IPS-18a (cell line): ENCODE data around the gene TAPBP.
"Not testable (repeated sequence)": the region's sequence is repeated elsewhere in the genome, so short reads cannot be mapped to it uniquely, and the experiment has no call there.

ENCODE experiments used
- H3K27ac ChIP-seq: one replicate; pipeline ENCODE4 v1.5.1; 2013; ENCODE audit warnings: low read length
- H3K27me3 ChIP-seq: one replicate; pipeline ENCODE4 v1.6.1; 2013; ENCODE audit warnings: mild to moderate bottlenecking, low read length; ENCODE audit not compliant: control insufficient read depth, insufficient read depth
- H3K36me3 ChIP-seq: one replicate; pipeline ENCODE4 v1.6.1; 2013; ENCODE audit warnings: low read depth, low read length; ENCODE audit not compliant: control insufficient read depth
- H3K4me1 ChIP-seq: one replicate; pipeline ENCODE4 v1.6.1; 2013; ENCODE audit warnings: low read depth, low read length; ENCODE audit not compliant: control insufficient read depth
- H3K4me3 ChIP-seq: one replicate; pipeline ENCODE4 v1.5.1; 2013; ENCODE audit warnings: low read length
- H3K9ac ChIP-seq: one replicate; pipeline ENCODE4 v1.6.1; 2013; ENCODE audit warnings: mild to moderate bottlenecking, low read length, moderate library complexity
- H3K9me3 ChIP-seq: one replicate; pipeline ENCODE4 v1.6.1; 2013; ENCODE audit warnings: low read depth, low read length; ENCODE audit not compliant: control insufficient read depth

Gene TAPBP

DNA sequence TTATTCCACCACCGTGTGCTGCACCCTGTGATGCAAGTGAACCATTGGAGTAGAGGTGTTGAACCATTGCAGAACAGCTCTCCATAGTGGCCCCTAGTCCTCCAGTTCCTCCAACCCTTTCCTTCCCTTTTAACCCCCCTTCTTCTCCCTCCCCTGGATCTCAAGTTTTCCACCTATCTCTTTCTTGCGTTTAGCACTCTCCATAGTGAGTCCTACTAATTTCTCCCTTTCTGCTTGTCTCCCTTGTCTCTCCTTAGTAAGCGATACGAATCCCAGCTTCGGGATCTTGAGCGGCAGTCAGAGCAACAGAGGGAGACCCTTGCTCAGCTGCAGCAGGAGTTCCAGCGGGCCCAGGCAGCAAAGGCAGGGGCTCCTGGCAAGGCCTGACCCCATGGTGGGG is 23.4 kb downstream of the TAPBP start:
- peaks cover 28% of the 10 kb centered on the region for H3K36me3 ChIP-seq

DNA sequence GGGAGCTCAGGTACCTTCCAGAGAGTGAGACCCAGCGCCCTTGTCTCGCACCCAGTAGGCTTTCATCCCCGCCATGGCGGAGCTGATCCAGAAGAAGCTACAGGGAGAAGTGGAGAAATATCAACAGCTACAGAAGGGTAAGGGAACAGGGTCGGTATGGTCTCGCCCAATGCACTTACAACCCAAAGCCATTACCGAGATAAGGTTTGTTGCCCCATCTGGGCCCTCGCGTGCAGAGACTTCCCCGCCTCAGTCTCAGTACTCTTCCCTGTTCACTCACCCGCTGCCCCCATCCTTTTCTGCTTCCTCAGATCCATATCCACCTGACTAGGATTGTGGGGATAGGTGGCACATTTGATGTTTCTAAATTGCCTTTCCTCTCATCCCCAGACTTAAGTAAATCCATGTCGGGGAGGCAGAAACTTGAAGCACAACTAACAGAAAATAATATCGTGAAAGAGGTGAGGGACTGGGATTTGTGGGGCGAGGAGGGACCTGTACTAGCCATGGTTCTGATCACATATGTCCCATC is 24.0 kb downstream of the TAPBP start:
- Histone ChIP-seq H3K4me3 (peak overlapping the region; percentile 94), H3K9ac (peak overlapping the region; percentile 83), H3K9me3 (no peaks in the 10 kb centered on the region), H3K36me3 (peaks cover 29% of the 10 kb centered on the region), H3K4me1 (no peaks in the 10 kb centered on the region), H3K27me3 (no peaks in the 10 kb centered on the region), H3K27ac (peak overlapping the region; percentile 56)

More for the DNA sequence above, 23.4 kb downstream of the TAPBP start:
- no peaks in the 10 kb centered on the region for H3K4me1 ChIP-seq
- no peak overlapping the region for H3K27ac ChIP-seq
- H3K9ac ChIP-seq = peak overlapping the region; percentile 83
- peak overlapping the region; percentile 94 for H3K4me3 ChIP-seq
- H3K27me3 ChIP-seq = no peaks in the 10 kb centered on the region
- H3K9me3 ChIP-seq = no peaks in the 10 kb centered on the region

DNA sequence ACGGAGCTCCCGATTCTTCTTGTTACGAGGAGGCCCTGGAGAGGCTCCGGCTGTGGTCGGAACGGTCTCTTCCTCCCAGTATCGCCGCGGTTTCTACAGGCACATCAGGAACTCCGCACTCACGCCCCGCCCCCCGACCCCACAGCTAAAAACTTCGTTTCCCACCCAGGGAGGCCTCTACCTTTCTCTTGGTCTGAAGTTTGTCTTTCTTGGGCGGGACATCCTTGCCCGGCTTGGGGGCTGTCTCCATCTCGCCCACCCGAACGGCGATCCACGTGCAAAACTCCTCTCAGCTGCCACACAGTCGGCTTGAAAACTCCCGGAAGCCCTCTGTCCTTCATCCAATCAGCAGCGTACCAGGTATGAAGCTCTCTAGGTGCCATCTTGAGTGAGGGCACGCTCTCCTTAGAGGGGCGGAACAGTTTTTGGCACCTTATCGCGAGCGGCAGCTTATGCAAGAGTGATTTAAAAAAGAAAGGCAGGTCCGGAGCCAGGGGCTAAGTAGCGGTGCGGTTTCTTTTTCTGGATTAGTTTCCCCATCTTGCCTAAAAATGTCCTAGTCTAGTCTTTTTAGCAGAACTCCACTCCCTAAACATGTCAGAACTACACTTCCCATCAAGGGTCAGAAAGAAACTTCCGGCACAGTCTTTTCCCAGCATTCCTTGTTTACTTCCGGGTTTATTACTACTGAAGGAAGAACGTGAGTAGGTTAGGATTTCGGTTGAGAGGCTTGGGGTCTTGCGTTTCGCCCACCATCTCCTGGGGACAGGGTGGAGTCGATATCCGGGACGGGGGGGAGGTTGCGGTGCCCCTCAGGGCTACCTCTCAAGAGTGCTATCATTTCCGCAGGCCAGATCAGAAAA is 24.7 kb downstream of the TAPBP start, which contains the start of the genes PFDN6 and WDR46:
Gene PFDN6, plus strand, starts transcription at position 681 of the 863 bp plus-strand sequence. CDS start 256 bp downstream, outside the sequence.
Gene WDR46, minus strand, starts transcription at position 319 of the 863 bp plus-strand sequence. Its CDS starts 69 bp downstream, at position 250.
- Histone ChIP-seq H3K36me3 (peaks cover 35% of the 10 kb centered on the region), H3K4me1 (no peaks in the 10 kb centered on the region), H3K9me3 (no peaks in the 10 kb centered on the region), H3K27me3 (no peaks in the 10 kb centered on the region), H3K27ac (peak within 1 kb of the TSS; percentile 56), H3K9ac (peak within 1 kb of the TSS; percentile 83), H3K4me3 (peak within 1 kb of the TSS; percentile 94)

DNA sequence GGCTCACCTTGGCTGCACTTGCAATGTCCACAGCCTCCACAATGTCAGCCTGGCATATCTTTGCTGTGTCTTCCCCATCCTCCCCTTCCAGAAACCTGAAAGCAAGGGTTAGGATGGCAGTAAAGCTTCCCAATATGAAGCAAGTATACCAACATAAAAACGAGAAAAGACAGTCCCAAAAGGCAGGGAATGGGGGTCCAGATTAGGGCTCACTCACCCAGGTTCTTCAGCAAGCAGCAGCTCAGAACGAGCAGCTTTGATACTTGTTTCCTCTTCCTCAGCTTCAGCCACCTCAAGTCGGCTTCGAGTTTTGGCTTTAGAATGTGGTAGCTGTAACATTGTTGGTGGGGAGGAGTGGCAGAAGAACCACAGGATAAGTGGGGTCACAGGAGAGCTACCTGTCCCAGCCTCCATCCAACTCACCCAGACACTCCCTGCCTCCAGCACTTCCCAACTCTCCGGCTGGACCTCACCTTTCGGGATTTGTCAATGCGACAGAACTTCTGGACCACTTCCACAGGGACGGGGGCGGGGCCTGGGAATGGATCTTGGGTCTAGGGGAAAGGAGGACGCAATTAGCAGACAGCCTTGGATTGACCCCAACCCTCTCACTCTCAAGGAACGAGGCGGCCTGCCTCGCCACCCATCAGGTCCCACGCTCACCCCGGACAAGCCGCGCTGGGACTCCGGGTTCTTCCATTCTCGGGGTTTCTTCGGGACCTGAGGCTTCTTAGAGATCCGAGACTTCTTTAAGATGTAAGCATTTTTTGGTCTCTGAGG is 25.5 kb downstream of the TAPBP start:
- Histone ChIP-seq H3K27ac (no peak overlapping the region), H3K4me1 (no peaks in the 10 kb centered on the region), H3K9ac (peak overlapping the region; percentile 83), H3K27me3 (no peaks in the 10 kb centered on the region), H3K9me3 (no peaks in the 10 kb centered on the region), H3K36me3 (peaks cover 35% of the 10 kb centered on the region), H3K4me3 (peak overlapping the region; percentile 94)

DNA sequence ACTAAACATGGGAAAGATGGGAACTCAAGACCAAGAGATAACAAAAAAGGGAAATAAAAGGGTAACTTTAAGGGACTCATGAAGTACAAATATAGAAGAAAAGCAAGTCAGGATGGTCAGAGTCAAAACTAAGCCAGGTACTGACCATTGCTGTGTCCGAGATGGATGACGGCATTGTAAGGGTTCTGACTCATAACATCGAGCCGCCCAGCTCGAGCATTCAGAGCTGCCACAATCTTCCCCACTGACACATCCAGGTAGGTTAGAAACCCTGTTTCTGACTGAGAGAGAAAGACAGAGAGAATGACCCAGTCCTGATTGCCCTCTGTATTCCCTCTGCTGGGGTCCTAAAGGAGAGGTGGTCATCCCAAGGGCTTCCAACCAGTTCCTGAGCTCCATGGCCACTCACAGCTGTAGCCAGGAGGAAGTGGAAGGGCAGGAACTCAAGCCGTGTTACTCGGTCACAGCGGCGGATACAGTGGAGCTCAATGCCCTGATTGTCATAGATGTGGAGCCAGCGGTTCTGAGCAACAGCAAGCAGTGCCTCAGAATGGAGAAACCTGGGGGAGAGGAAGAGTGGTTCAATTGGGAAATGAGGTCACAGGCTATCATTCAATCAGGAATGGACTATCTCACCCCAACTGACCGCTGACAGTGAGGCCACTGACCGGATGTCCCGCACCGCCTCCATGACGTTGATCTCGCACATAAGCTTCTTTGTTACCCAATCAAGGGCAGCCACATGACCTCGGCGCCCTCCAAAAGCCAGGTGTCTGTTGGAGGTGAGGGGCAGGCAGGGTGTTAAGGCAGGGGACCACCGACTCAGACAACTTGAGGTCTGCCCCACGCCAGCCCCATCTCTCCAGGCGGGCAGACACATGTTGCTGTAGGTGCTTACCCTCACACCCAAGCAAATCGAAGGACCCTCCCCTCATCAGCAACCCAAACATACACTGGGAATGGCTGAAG is 26.6 kb downstream of the TAPBP start:
- no peak overlapping the region for H3K27ac ChIP-seq
- no peak overlapping the region for H3K9ac ChIP-seq
- H3K36me3 ChIP-seq = peaks cover 31% of the 10 kb centered on the region
- H3K4me3 ChIP-seq = no peak overlapping the region
- H3K9me3 ChIP-seq = no peaks in the 10 kb centered on the region
- H3K4me1 ChIP-seq = no peaks in the 10 kb centered on the region
- no peaks in the 10 kb centered on the region for H3K27me3 ChIP-seq

DNA sequence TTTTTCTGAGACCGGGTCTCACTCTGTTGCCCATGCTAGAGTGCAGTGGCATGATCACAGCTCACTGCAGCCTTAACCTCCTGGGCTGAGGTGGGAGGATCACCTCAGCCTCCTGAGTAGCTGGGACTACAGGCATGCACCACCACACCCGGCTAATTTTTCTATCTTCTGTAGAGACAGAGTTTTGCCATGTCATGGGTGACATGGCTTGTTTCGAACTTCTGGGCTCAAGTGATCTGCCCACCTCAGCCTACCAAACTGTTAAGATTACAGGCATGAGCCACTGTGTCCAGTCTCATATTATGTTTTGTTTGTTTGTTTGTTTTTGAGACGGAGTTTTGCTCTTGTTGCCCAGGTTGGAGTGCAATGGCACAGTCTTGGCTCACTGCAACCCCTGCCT is 28.7 kb downstream of the TAPBP start:
- H3K9ac ChIP-seq, H3K9me3 ChIP-seq, H3K4me3 ChIP-seq, H3K27ac ChIP-seq, H3K27me3 ChIP-seq, H3K4me1 ChIP-seq: not testable (repeated sequence)
- peaks cover 29% of the 10 kb centered on the region for H3K36me3 ChIP-seq

DNA sequence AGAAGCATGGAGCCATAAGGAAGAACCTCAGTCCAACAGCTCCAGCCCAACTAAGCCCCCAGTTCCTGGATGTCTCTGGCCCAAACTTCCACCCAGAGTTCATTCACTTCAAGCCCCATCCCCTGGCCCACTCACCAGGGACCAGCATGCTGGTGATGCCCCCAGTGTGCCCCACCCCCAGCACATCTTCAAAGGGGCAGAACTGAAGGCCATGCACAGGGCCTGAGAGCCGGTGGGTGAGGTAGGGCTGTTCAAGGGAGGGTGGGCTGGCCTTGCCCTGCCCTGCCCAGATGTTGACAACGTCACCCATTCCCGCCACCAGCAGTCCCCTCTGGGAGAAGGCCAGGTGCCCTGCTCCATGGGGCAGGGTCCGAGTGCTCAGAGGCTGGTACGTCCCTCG is 33.3 kb downstream of the TAPBP start:
- H3K4me1 ChIP-seq = peaks cover 3% of the 10 kb centered on the region
- no peaks in the 10 kb centered on the region for H3K27me3 ChIP-seq
- H3K27ac ChIP-seq = no peak overlapping the region
- H3K9me3 ChIP-seq = no peaks in the 10 kb centered on the region
- H3K36me3 ChIP-seq = peaks cover 34% of the 10 kb centered on the region
- H3K9ac ChIP-seq = no peak overlapping the region
- H3K4me3 ChIP-seq = no peak overlapping the region

DNA sequence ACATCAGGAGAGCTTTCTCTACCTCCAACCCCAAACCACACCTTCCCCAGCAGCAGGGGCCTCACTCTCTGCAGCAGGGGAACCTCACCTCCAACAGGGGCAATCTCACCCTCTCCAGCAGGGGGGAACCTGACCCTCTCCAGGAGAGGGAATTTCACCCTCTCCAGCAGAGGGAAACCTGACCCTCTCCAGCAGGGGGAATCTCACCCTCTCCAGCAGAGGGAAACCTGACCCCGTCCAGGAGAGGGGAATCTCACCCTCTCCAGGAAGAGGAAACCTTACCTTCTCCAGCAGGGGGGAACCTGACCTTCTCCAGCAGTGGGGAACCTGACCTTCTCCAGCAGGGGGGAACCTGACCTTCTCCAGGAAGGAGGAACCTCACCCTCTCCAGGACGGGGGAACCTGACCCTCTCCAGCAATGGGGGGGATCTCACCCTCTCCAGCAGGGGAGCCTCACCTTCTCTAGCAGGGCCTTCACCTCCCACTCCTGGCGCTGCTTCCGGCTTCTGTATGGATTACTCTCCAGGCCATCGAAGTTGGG is 33.8 kb downstream of the TAPBP start:
- Histone ChIP-seq H3K9ac (no peak overlapping the region), H3K4me1 (peaks cover 3% of the 10 kb centered on the region), H3K27me3 (no peaks in the 10 kb centered on the region), H3K4me3 (no peak overlapping the region), H3K36me3 (peaks cover 39% of the 10 kb centered on the region), H3K9me3 (no peaks in the 10 kb centered on the region), H3K27ac (no peak overlapping the region)

DNA sequence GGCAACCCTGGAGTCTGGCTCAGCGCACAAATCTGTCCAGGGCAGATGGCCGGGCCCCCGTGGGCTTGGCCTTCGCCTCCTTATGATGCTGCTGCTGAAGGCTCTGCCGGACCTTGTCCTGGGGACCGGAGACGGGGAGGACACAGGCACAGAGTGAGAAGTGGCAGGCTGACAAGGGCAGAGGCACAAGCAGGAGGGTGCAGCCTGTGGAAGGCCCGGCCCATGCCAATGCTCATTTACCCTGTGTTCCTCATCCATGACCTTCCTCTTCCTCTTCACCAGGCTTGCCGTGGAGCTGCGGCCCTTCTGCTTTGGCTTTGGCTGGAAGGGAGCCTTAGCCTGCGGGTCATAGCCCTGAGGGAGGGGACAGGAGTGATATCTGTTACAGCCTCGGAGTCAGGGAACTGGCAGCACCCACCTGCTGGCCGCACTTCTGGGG is 34.6 kb downstream of the TAPBP start:
- H3K9ac ChIP-seq = no peak overlapping the region
- H3K4me1 ChIP-seq = peaks cover 10% of the 10 kb centered on the region
- H3K4me3 ChIP-seq = no peak overlapping the region
- H3K9me3 ChIP-seq = no peaks in the 10 kb centered on the region
- H3K27me3 ChIP-seq = no peaks in the 10 kb centered on the region
- H3K27ac ChIP-seq = no peak overlapping the region
- H3K36me3 ChIP-seq = peaks cover 41% of the 10 kb centered on the region

DNA sequence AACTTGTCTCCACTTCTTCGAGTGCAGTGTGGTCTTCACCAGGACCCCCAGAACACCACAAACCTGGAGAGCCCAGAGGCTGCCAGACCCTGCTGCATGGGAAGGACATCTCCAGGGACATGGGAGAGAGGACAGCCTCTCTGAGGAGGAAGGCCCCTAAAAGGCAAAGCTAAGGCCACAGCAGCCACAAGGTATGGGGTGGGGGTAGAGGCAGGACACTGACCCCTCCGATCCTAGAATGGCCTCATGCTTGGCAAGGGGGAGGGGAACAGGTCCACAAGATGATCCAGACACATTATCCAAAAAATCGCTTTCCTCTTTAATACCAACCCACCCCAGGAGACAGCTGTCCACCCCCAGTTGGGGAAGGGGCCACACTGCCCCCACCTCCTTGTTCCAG is 35.1 kb downstream of the TAPBP start:
- H3K27me3 ChIP-seq = no peaks in the 10 kb centered on the region
- H3K4me3 ChIP-seq = no peak overlapping the region
- peaks cover 12% of the 10 kb centered on the region for H3K4me1 ChIP-seq
- no peaks in the 10 kb centered on the region for H3K9me3 ChIP-seq
- H3K27ac ChIP-seq = no peak overlapping the region
- peaks cover 45% of the 10 kb centered on the region for H3K36me3 ChIP-seq
- no peak overlapping the region for H3K9ac ChIP-seq
